ENCODE data around the gene MPRIP. TPM values are rescaled to one million over a fixed set of nuclear protein-coding genes. Genes with fewer than 3 reads are reported as not detected.
A peak's percentile ranks its signal among the peaks of the same experiment; 100 is the strongest.

MPRIP gene
- total RNA-seq, 1 experiment from 2014 or later, result 1,274 TPM

DNA sequence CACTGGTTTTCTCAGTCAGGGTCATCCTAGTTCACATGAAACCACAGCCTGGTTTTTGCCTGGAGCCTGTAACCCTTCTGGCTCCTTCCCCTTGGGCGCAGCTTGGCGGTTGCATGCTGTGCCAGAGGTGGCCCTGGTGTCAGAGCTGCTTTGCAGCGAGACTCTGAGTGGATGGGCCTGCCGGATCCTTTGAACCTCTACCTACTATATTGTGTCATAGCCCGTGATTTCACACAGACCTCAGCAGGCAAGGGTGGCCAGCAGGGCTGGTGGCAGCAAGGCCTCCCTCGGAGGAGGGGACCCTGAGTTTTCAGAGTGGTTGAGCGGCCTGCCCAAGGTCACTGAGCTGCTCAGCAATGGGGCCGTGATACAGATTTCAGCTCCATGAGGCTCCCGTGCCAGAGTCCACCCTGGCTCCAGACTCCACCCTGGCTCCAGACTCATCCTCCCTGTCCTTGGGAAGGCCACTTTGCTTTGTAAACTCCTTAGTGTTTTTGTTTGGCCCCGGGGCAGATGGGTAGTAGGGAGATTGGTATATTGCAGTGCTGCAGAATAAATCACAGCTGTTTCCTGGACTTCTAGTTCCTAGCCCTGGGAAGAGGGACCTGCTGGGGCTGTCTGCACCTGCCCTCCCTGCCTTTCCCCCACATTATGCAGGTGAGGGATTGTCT is 9.7 kb downstream of the MPRIP start:
- Histone ChIP-seq H3K9me3 (ENCODE audit: low read length) (no peaks in the 10 kb centered on the region), H3K36me3 (ENCODE audit: low read depth, low read length) (peaks cover 88% of the 10 kb centered on the region), H4K20me1 (ENCODE audit: low read length) (peaks cover 97% of the 10 kb centered on the region), H3K4me1 (ENCODE audit: insufficient read depth, low read length) (peaks cover 55% of the 10 kb centered on the region), H2AFZ (ENCODE audit: low read length) (no peak overlapping the region), H3K9ac (ENCODE audit: low read length) (no peak overlapping the region), H3K4me3 (ENCODE audit: low read length) (no peak overlapping the region), H3K9me2 (replicated peaks; ENCODE audit: low read length) (no peaks in the 10 kb centered on the region), H3K27me3 (ENCODE audit: low read length) (no peaks in the 10 kb centered on the region), H3K27ac (ENCODE audit: low read length) (no peak overlapping the region), H3F3A (ENCODE audit: low read length, unreplicated experiment) (peaks cover 4% of the 10 kb centered on the region), H3K4me2 (ENCODE audit: low read length) (peak overlapping the region; percentile 15; the same call in 1 of the 2 replicates), H3K79me2 (ENCODE audit: low read length) (peaks cover 99% of the 10 kb centered on the region)
- DNase-seq (no peak), ATAC-seq (no peak)
- no peak for TF ChIP-seq EZH2 (IDR thresholded peaks at IDR 0.05; ENCODE audit: low read length, unreplicated experiment)
- TF ChIP-seq, protein P1, sequence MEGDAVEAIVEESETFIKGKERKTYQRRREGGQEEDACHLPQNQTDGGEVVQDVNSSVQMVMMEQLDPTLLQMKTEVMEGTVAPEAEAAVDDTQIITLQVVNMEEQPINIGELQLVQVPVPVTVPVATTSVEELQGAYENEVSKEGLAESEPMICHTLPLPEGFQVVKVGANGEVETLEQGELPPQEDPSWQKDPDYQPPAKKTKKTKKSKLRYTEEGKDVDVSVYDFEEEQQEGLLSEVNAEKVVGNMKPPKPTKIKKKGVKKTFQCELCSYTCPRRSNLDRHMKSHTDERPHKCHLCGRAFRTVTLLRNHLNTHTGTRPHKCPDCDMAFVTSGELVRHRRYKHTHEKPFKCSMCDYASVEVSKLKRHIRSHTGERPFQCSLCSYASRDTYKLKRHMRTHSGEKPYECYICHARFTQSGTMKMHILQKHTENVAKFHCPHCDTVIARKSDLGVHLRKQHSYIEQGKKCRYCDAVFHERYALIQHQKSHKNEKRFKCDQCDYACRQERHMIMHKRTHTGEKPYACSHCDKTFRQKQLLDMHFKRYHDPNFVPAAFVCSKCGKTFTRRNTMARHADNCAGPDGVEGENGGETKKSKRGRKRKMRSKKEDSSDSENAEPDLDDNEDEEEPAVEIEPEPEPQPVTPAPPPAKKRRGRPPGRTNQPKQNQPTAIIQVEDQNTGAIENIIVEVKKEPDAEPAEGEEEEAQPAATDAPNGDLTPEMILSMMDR (conservative IDR thresholded peaks at IDR 0.05; ENCODE audit: low read depth, low read length), result no peak
- TF ChIP-seq EZH2phosphoT487 (IDR thresholded peaks at IDR 0.05; ENCODE audit: borderline replicate concordance, low read length), result no peak
- CTCF ChIA-PET, result no interaction called here
- POLR2A ChIA-PET (ENCODE audit: unreplicated experiment), result interaction anchor here (0.5 kb wide), 1 partner anchor 1060 kb away, joined by 9 read pairs; no protein-coding TSS in a partner anchor
- BruUV-seq (replicated peaks), result no TSS peak
- intact Hi-C loops (cut with micrococcal nuclease), result no loop called here

DNA sequence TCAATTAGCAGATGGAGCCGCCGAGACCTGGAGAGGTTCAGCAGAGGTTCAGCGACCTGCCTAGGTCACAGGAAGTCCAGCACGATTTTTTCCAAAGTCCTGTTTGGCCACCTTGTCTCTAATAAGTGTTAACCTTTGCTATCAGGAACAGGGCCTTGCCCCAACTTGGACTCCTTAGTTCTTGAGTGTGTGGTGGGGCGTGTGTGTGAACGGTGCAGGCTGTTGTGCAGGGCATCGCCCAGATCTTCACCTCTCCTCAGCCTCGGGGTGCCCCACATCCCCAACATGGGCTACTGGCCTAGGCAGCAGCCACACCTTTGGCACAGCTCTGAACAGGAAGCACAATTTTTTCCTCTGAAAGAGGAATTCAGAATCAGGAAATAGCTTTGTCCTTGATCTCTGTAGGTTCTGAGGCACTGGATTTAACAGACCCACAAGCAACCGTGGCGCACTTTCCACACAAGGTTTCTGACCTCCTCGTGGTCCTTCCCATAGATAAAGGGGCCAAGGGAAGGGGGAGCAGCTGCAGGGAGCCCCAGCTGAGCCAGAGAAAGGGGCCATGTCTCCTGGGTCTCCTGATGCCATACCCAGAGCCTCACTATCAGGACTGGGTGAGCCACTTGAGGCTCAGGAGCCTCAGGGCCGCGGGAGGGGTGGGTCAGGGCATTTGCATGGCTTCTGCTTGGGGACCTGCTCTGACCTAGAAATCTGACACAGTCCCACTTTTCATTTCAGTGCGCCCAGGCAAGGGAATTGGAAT is 10.4 kb downstream of the MPRIP start:
- ATAC-seq (no peak; the same call in 1 of the 2 replicates), DNase-seq (no peak)
- Histone ChIP-seq H3K9ac (ENCODE audit: low read length) (no peak overlapping the region), H3K9me2 (replicated peaks; ENCODE audit: low read length) (no peaks in the 10 kb centered on the region), H3K27me3 (ENCODE audit: low read length) (no peaks in the 10 kb centered on the region), H3K36me3 (ENCODE audit: low read depth, low read length) (peaks cover 90% of the 10 kb centered on the region), H4K20me1 (ENCODE audit: low read length) (peaks cover 97% of the 10 kb centered on the region), H3K27ac (ENCODE audit: low read length) (no peak overlapping the region), H3K9me3 (ENCODE audit: low read length) (no peaks in the 10 kb centered on the region), H3K4me2 (ENCODE audit: low read length) (no peak overlapping the region), H3F3A (ENCODE audit: low read length, unreplicated experiment) (peaks cover 4% of the 10 kb centered on the region), H3K4me1 (ENCODE audit: insufficient read depth, low read length) (peaks cover 49% of the 10 kb centered on the region), H2AFZ (ENCODE audit: low read length) (no peak overlapping the region), H3K4me3 (ENCODE audit: low read length) (no peak overlapping the region), H3K79me2 (ENCODE audit: low read length) (peaks cover 99% of the 10 kb centered on the region)
- TF ChIP-seq, protein P1 (conservative IDR thresholded peaks at IDR 0.05; ENCODE audit: low read depth, low read length), result no peak
- no peak for TF ChIP-seq EZH2 (IDR thresholded peaks at IDR 0.05; ENCODE audit: low read length, unreplicated experiment)
- no peak for TF ChIP-seq EZH2phosphoT487 (IDR thresholded peaks at IDR 0.05; ENCODE audit: borderline replicate concordance, low read length)
- CTCF ChIA-PET, result no interaction called here
- POLR2A ChIA-PET (ENCODE audit: unreplicated experiment), result no interaction called here
- BruUV-seq (replicated peaks), result no TSS peak
- intact Hi-C loops (cut with micrococcal nuclease), result no loop called here
